Natural killer cell (primary cell): ENCODE data around the gene SYNGR1. TPM values are rescaled to one million over a fixed set of nuclear protein-coding genes. Genes with fewer than 3 reads are reported as not detected.
"Not testable (repeated sequence)": the region's sequence is repeated elsewhere in the genome, so short reads cannot be mapped to it uniquely, and the experiment has no call there.

ENCODE experiments used
- ATAC-seq, 3 donors: fragments of 150-1000 bp in 2 of 3; fragments of 200-7000 bp in 1 of 3; cut with Tn5 transposase; 1 replicate in 1 of 3; 2 replicates in 2 of 3; pipeline ENCODE4 v1.10.0; 2021; ENCODE audit warnings: mild to moderate bottlenecking in 2 of 3, moderate library complexity in 2 of 3
- DNase-seq, 2 donors: peaks; one replicate each; pipeline versions ENCODE4 v3.0.0 to v3.0.0-alpha.2; 2013 to 2021; ENCODE audit warnings: mixed read lengths in 1 of 2
- H3K27ac ChIP-seq: one replicate; pipeline ENCODE4 v1.5.1; 2013; ENCODE audit warnings: mild to moderate bottlenecking, low read length
- H3K27me3 ChIP-seq: one replicate; pipeline ENCODE4 v1.6.1; 2013; ENCODE audit warnings: low read length; ENCODE audit not compliant: control insufficient read depth, insufficient read depth
- H3K36me3 ChIP-seq: one replicate; pipeline ENCODE4 v1.6.1; 2013; ENCODE audit warnings: low read length; ENCODE audit not compliant: control insufficient read depth, insufficient read depth
- H3K4me1 ChIP-seq: one replicate; pipeline ENCODE4 v1.6.1; 2013; ENCODE audit warnings: low read length; ENCODE audit not compliant: control insufficient read depth, insufficient read depth
- H3K4me3 ChIP-seq: one replicate; pipeline ENCODE4 v1.5.1; 2013; ENCODE audit warnings: low read length
- H3K9me3 ChIP-seq: one replicate; pipeline ENCODE4 v1.6.1; 2013; ENCODE audit warnings: low read length; ENCODE audit not compliant: control insufficient read depth, insufficient read depth
- H3K27ac Mint-ChIP-seq, 2 donors: one replicate each; pipeline ENCODE4 v1.8.0; 2022; ENCODE audit warnings: mild to moderate bottlenecking in 2 of 2, mixed read lengths in 2 of 2, moderate library complexity in 1 of 2
- H3K27me3 Mint-ChIP-seq, 2 donors: one replicate each; pipeline ENCODE4 v1.8.0; 2022; ENCODE audit warnings: low read depth in 2 of 2, mixed read lengths in 2 of 2
- H3K36me3 Mint-ChIP-seq: one replicate; pipeline ENCODE4 v1.8.0; 2022; ENCODE audit warnings: mixed read lengths
- H3K4me1 Mint-ChIP-seq, 2 donors: one replicate each; pipeline ENCODE4 v1.8.0; 2022; ENCODE audit warnings: mixed read lengths in 2 of 2
- H3K4me3 Mint-ChIP-seq: one replicate; pipeline ENCODE4 v1.8.0; 2022; ENCODE audit warnings: mild to moderate bottlenecking, moderate library complexity, mixed read lengths
- H3K9me3 Mint-ChIP-seq, 2 donors: one replicate each; pipeline ENCODE4 v1.8.0; 2022; ENCODE audit warnings: mixed read lengths in 2 of 2
- WGBS: methylation state at CpG from one replicate; pipeline ENCODE4 v1.1.7; 2013; ENCODE audit warnings: missing lambda C conversion rate; ENCODE audit not compliant: insufficient coverage; 5-methylcytosine and 5-hydroxymethylcytosine counted together
- intact Hi-C: fragments of 100-400 bp; cut with micrococcal nuclease; formaldehyde crosslinking; loops from one replicate; pipeline ENCODE4 v1.14.2; 2022
- total RNA-seq, 4 donors: library from RNA; stranded (reverse); fragments of 120-200 nt in 1 of 4; gene quantifications; one replicate each; pipeline versions ENCODE4 v1.2.3 to v1.2.4, GENCODE V29; 2013 to 2022
- TF ChIP-seq, protein P1 (sequence below): fragments of 200-600 bp; IDR thresholded peaks from one replicate; pipeline ENCODE4 v1.8.0; 2022; ENCODE audit warnings: antibody characterized with exemption

The SYNGR1 gene
- total RNA-seq, 3 donors from 2014 or later (not counting 1 experiment from before 2014, with no cell fraction given) = 30.3 to 35.7 (median 31.3) TPM

- Mint-ChIP-seq H3K9me3 (no peaks in the 10 kb centered on the region), H3K36me3 (no peaks in the 10 kb centered on the region), H3K27ac (peak overlapping the region; percentile 83 to 84), H3K4me3 (peak overlapping the region; percentile 55), H3K27me3 (peaks cover 0 to 3% of the 10 kb centered on the region in 2 donors), H3K4me1 (peaks cover 14 to 34% of the 10 kb centered on the region in 2 donors)
- TF ChIP-seq, protein P1, sequence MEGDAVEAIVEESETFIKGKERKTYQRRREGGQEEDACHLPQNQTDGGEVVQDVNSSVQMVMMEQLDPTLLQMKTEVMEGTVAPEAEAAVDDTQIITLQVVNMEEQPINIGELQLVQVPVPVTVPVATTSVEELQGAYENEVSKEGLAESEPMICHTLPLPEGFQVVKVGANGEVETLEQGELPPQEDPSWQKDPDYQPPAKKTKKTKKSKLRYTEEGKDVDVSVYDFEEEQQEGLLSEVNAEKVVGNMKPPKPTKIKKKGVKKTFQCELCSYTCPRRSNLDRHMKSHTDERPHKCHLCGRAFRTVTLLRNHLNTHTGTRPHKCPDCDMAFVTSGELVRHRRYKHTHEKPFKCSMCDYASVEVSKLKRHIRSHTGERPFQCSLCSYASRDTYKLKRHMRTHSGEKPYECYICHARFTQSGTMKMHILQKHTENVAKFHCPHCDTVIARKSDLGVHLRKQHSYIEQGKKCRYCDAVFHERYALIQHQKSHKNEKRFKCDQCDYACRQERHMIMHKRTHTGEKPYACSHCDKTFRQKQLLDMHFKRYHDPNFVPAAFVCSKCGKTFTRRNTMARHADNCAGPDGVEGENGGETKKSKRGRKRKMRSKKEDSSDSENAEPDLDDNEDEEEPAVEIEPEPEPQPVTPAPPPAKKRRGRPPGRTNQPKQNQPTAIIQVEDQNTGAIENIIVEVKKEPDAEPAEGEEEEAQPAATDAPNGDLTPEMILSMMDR = no peak
- no peak overlapping the region for H3K4me3 ChIP-seq
- H3K36me3 ChIP-seq = no peaks in the 10 kb centered on the region
- H3K27me3 ChIP-seq = peaks cover 7% of the 10 kb centered on the region
- WGBS = 70% methylated on average over 9 of the region's 9 CpGs
- H3K9me3 ChIP-seq = no peaks in the 10 kb centered on the region
- intact Hi-C loops = no loop called here
- DNase-seq = peak; percentile 41 to 49
- H3K27ac ChIP-seq = peak overlapping the region; percentile 63
- H3K4me1 ChIP-seq = peaks cover 62% of the 10 kb centered on the region
- peak; percentile 55 to 65 (median 63) for ATAC-seq
Observed at GRCh38 chr22:39353346-39353745, 3.6 kb downstream of the SYNGR1 start.

DNA sequence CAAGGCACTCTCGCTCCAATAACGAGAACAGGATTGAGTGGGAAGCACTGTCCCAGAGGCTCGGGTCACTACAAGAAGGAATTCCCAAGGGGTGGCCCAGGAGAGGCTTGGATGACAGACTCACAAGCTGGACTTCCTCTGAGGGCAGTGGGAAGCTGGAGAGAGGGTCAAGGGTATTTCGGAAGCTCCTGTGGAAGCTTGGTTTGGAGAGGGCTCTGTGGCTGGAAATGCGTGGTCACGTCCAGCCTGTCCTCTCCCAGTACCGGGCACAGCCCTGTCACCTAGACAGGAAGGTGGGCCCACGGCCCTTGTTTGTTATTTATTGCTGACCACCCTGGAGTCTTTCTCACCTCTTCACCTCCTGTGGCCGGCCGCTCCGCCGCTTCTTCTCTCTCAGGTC is 5.3 kb downstream of the SYNGR1 start:
- WGBS = 93% methylated on average over 12 of the region's 12 CpGs
- Mint-ChIP-seq H3K27ac (peak overlapping the region in 1 of 2 donors; percentile 36), H3K36me3 (no peaks in the 10 kb centered on the region)

DNA sequence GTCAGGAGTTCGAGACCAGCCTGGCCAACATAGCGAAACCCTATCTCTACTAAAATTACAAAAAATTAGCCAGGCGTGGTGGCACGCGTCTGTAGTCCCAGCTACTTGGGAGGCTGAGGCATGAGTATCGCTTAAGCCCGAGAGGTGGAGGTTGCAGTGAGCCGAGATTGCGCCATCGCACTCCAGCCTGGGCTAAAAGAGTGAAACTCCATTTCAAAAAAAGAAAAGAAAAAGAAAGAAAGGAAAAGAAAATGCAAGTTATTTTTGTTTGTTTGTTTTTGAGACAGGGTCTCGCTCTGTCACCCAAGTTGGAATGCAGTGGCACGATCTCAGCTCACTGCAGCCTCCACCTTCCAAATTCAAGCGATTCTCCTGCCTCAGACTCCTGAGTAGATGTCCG is 6.0 kb downstream of the SYNGR1 start:
- DNase-seq, H3K9me3 Mint-ChIP-seq, ATAC-seq, H3K27ac ChIP-seq, H3K4me3 ChIP-seq, H3K27me3 Mint-ChIP-seq, H3K27me3 ChIP-seq, H3K36me3 ChIP-seq, H3K9me3 ChIP-seq, H3K4me3 Mint-ChIP-seq, H3K36me3 Mint-ChIP-seq, intact Hi-C loops: not testable (repeated sequence)
- peak overlapping the region in 1 of 2 donors; percentile 36 for H3K27ac Mint-ChIP-seq
- H3K4me1 ChIP-seq = peaks cover 43% of the 10 kb centered on the region
- peaks cover 8 to 29% of the 10 kb centered on the region in 2 donors for H3K4me1 Mint-ChIP-seq
- WGBS = 96% methylated on average over 11 of the region's 14 CpGs

More for the DNA sequence above, 5.3 kb downstream of the SYNGR1 start:
- ATAC-seq (no peak), DNase-seq (no peak)
- peaks cover 2% of the 10 kb centered on the region for H3K36me3 ChIP-seq
- H3K27me3 ChIP-seq = peaks cover 4% of the 10 kb centered on the region
- peaks cover 50% of the 10 kb centered on the region for H3K4me1 ChIP-seq
- Mint-ChIP-seq H3K4me3 (no peak overlapping the region), H3K27me3 (no peaks in the 10 kb centered on the region), H3K4me1 (peaks cover 8 to 31% of the 10 kb centered on the region in 2 donors), H3K9me3 (no peaks in the 10 kb centered on the region)
- H3K4me3 ChIP-seq = no peak overlapping the region
- no peak overlapping the region for H3K27ac ChIP-seq
- TF ChIP-seq, protein P1 = no peak
- intact Hi-C loops = no loop called here
- no peaks in the 10 kb centered on the region for H3K9me3 ChIP-seq

DNA sequence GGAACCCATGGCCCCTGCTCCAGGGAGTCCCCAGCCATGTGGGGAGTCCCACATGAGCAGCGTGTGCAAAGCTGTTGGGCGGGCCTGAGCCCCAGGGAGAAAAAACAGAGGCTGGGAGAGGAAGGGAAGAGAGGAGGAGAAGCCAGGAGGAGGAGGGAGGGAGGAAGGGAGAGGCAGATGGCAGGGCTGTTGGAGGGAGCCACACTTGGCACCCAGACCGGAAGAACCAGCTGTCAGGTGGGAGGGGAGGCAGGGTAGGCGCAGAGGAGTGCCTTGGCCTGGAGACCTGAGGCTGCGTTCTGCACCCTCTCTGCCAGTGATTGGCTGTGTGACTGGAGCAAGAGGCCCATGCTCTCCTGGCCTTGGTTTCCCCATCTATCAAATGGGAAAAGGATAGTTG is 6.7 kb downstream of the SYNGR1 start:
- H3K36me3 Mint-ChIP-seq = no peaks in the 10 kb centered on the region
- no peak overlapping the region for H3K4me3 ChIP-seq
- ATAC-seq = no peak
- H3K4me3 Mint-ChIP-seq = no peak overlapping the region
- no peak overlapping the region for H3K27ac Mint-ChIP-seq
- intact Hi-C loops = no loop called here
- no peak overlapping the region for H3K27ac ChIP-seq
- no peaks in the 10 kb centered on the region for H3K27me3 Mint-ChIP-seq
- no peaks in the 10 kb centered on the region for H3K9me3 ChIP-seq
- H3K9me3 Mint-ChIP-seq = no peaks in the 10 kb centered on the region
- 78% methylated on average over 5 of the region's 5 CpGs for WGBS
- peaks cover 36% of the 10 kb centered on the region for H3K4me1 ChIP-seq
- H3K4me1 Mint-ChIP-seq = peaks cover 6 to 26% of the 10 kb centered on the region in 2 donors
- TF ChIP-seq, protein P1 = no peak
- H3K36me3 ChIP-seq = peaks cover 2% of the 10 kb centered on the region
- H3K27me3 ChIP-seq = no peaks in the 10 kb centered on the region
- no peak for DNase-seq

DNA sequence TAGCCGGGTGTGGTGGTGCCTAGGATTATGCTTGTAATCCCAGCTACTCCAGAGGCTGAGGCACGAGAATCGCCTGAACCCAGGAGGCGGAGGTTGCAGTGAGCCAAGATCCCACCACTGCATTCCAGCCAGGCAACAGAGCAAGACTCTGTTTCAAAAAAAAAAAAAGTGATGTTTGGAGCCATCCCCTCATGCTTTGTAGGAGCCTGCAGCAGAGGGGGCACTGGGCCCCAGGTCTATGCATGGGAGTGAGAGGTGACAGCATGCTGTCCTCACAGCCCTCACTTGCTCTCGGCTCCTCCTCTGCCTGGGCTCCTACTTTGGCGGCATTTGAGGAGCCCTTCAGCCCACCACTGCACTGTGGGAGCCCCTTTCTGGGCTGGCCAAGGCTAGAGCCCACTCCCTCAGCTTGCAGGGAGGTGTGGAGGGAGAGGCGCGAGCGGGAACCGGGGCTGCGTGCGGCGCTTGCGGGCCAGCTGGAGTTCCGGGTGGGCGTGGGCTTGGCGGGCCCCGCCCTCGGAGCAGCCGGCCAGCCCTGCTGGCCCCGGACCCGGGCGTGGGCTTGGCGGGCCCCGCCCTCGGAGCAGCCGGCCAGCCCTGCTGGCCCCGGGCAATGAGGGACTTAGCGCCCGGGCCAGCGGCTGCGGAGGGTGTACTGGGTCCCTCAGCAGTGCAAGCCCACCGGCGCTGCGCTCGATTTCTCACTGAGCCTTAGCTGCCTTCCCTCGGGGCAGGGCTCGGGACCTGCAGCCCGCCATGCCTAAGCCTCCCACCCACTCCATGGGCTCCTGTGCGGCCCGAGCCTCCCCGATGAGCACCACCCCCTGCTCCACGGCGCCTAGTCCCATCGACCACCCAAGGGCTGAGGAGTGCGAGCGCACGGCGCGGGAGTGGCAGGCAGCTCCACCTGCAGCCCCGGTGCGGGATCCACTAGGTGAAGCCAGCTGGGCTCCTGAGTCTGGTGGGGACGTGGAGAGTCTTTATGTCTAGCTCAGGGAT is 7.6 kb downstream of the SYNGR1 start:
- peaks cover 27% of the 10 kb centered on the region for H3K4me1 ChIP-seq
- H3K27ac ChIP-seq, H3K4me3 ChIP-seq, H3K27ac Mint-ChIP-seq, H3K27me3 Mint-ChIP-seq, intact Hi-C loops, H3K27me3 ChIP-seq, H3K9me3 Mint-ChIP-seq, DNase-seq, H3K36me3 Mint-ChIP-seq, H3K4me3 Mint-ChIP-seq, H3K36me3 ChIP-seq, ATAC-seq, H3K9me3 ChIP-seq: not testable (repeated sequence)
- 98% methylated on average over 28 of the region's 53 CpGs for WGBS
- H3K4me1 Mint-ChIP-seq = peaks cover 0 to 18% of the 10 kb centered on the region in 2 donors
